AG09309 (cell line): ENCODE results near the gene DNAI4.
A peak's percentile ranks its signal among the peaks of the same experiment; 100 is the strongest.

ENCODE experiments used
- DNase-seq: peaks from one replicate; pipeline ENCODE4 v3.0.0-alpha.2; 2010; ENCODE audit warnings: low read depth
- H3K4me3 ChIP-seq: 2 replicates; pipeline ENCODE4 v1.5.1; 2011; ENCODE audit warnings: mild to moderate bottlenecking, low read depth, low read length, moderate library complexity; ENCODE audit not compliant: control insufficient read depth
- TF ChIP-seq, protein P1 (sequence below): IDR thresholded peaks from 2 replicates; pipeline ENCODE4 v1.5.1; 2011; ENCODE audit warnings: mild to moderate bottlenecking, low read depth, low read length, inconsistent platforms; ENCODE audit not compliant: insufficient read depth, control insufficient read depth; ENCODE audit errors: missing control alignments

Gene DNAI4

DNA sequence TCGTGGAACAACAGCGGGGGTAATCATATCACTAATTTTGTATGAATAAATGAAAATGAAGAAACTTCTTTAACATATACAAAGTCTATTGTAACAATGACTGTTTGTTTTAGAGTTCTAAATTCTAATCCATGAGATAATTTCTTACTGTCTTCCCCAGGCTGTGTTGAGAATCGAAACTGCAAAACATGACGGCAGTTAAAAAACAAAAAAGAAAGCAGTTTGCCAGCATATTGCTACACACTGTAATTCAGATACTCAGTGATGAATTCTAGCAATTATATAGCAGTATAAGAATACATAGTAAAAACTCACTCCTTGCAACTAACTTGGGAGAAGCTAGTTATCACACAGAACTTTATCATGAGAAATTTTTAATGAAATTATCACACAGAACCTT lies 145.7 kb downstream of the DNAI4 start:
- DNase-seq, result peak; percentile 4
- TF ChIP-seq, protein P1, sequence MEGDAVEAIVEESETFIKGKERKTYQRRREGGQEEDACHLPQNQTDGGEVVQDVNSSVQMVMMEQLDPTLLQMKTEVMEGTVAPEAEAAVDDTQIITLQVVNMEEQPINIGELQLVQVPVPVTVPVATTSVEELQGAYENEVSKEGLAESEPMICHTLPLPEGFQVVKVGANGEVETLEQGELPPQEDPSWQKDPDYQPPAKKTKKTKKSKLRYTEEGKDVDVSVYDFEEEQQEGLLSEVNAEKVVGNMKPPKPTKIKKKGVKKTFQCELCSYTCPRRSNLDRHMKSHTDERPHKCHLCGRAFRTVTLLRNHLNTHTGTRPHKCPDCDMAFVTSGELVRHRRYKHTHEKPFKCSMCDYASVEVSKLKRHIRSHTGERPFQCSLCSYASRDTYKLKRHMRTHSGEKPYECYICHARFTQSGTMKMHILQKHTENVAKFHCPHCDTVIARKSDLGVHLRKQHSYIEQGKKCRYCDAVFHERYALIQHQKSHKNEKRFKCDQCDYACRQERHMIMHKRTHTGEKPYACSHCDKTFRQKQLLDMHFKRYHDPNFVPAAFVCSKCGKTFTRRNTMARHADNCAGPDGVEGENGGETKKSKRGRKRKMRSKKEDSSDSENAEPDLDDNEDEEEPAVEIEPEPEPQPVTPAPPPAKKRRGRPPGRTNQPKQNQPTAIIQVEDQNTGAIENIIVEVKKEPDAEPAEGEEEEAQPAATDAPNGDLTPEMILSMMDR, result no peak
- H3K4me3 ChIP-seq, result no peak overlapping the region

DNA sequence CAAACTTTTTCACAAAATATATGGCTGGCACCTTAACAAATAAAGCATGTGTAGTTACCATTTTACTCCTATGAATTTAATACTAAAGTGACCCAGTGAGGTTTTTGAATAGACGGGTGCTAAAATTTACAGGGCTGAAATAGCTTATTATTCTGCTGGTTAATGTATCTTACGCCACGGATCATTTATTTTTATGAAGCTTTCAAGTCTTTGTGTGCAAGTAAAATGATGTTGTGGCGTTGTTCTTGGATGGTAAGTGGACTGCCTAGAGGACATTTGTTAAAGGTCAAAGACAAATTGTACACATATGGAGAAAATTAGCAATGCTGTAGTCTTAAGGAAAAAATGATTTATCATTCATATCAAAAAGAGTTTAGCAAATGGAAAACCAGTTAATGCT lies 146.4 kb downstream of the DNAI4 start:
- H3K4me3 ChIP-seq, result no peak overlapping the region
- no peak for DNase-seq
- TF ChIP-seq, protein P1, result no peak

DNA sequence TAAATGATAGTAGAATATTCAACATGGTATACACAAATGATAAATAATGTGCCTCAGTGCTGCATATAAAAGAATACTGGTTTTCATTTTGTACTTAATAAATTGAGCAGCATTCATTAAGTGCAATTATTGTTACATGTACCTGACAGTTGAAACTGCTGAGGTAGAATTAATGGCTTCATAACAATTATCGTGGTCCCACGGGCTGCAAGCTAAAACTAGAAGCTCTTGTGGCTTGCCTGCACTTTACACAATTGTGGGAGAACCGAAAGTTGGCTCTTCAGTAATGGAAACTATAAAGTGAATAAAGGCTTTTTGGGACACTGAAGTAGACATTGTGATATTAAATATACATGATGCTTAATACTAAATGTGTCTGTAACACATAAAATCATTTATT lies 146.8 kb downstream of the DNAI4 start:
- no peak for DNase-seq
- H3K4me3 ChIP-seq, result no peak overlapping the region
- TF ChIP-seq, protein P1, result no peak

DNA sequence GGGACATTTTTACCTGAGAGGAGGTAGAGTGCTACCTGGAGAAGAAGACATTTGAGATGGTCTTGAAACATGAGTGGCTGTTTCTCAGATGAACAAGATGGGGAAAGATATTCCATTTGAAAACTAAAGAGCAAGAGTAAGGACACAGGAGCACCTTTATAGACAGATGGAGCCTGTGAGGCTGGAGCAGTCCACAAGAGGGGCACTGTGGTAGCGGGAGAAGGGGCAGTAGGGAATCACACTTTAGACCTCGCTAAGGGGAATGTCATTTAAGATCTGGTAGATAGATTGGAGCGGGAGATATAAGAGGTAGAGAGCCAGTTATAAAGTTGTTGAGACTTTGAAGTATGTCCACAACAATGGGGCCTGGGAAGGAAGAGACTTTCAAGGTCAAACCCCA lies 149.0 kb downstream of the DNAI4 start:
- DNase-seq, result no peak
- TF ChIP-seq, protein P1, result no peak
- no peak overlapping the region for H3K4me3 ChIP-seq

DNA sequence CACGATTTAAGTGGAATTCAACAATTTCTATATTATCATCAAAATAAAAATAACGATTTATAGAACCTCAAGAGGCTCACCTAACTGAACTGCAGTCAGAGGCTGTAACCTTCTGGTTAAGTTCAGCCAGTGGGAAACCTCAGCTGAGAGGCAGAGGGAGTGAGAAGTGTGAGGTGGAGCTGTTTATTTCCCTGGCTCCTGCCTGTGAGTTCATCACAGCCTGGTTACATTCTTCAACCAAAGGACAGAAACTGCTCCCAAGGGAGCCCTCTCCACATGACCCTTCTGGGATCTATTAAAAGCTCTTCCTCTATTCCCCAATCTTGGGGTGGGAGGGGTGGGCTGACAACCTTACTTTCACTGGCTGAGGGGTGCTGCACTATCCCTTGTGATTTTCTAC lies 150.2 kb downstream of the DNAI4 start:
- H3K4me3 ChIP-seq, result no peak overlapping the region
- TF ChIP-seq, protein P1, result no peak
- DNase-seq, result no peak

DNA sequence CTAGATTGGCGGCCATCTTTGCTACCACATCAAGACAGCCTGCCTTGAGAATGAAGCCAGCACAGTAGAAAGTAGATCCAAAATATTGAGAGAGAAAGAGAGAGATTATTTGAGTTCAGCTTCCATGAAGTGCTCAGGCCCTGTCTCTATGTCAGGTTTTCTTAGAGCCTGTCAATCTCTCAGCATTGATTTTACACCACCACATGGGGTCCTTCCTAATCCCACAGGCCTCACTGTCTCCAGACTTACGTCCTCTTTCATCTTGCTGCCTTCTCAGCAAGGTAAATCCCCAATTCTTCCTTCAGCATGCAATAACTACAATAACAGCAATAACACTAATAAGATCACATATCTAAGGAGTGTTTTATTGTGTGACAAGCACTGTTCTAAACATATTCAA lies 151.4 kb downstream of the DNAI4 start:
- no peak for DNase-seq
- TF ChIP-seq, protein P1, result no peak
- no peak overlapping the region for H3K4me3 ChIP-seq

DNA sequence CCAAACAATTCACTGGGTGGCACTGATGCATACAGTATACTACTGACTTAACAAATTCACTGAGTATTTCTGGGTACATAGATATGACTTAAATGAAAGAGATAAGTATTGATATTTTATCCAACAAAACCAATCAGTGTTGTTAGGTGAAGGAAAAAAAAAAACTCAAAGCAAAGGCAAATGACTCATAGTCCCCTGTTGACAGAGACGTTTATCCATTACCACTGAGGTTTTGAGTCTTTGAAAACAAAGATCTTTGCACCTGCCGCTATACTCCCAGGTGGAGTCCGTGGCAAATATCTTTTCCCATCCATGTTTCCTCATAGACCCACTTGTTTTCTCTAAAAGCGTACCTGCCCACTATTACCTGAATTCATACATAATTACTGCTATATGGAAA lies 154.0 kb downstream of the DNAI4 start:
- TF ChIP-seq, protein P1, result no peak
- DNase-seq, result no peak
- H3K4me3 ChIP-seq, result no peak overlapping the region
